ENCODE results near the gene LGALS3BP.

The LGALS3BP gene

GRCh38 chr17:79017546-79018369 lies 38.0 kb upstream of the LGALS3BP start:
- in situ Hi-C loops (cut with MboI; ENCODE audit: low pct_unique_long_range_greater_than_20kb, low sequenced_read_pairs) = no loop called here
- no peak for DNase-seq

- in situ Hi-C loops (cut with MboI; ENCODE audit: low pct_unique_long_range_greater_than_20kb, low sequenced_read_pairs) = no loop called here
- DNase-seq = no peak
Measured at GRCh38 chr17:79014158-79014758, 34.5 kb upstream of the LGALS3BP start.

GRCh38 chr17:79012563-79013134 lies 32.9 kb upstream of the LGALS3BP start:
- in situ Hi-C loops (cut with MboI; ENCODE audit: low pct_unique_long_range_greater_than_20kb, low sequenced_read_pairs) = no loop called here
- no peak for DNase-seq

GRCh38 chr17:79011451-79012147 lies 31.9 kb upstream of the LGALS3BP start:
- DNase-seq = no peak
- in situ Hi-C loops (cut with MboI; ENCODE audit: low pct_unique_long_range_greater_than_20kb, low sequenced_read_pairs) = no loop called here

GRCh38 chr17:79010304-79010646 lies 30.6 kb upstream of the LGALS3BP start:
- DNase-seq = no peak
- in situ Hi-C loops (cut with MboI; ENCODE audit: low pct_unique_long_range_greater_than_20kb, low sequenced_read_pairs) = no loop called here

- peak; percentile 92 for DNase-seq
- in situ Hi-C loops (cut with MboI; ENCODE audit: low pct_unique_long_range_greater_than_20kb, low sequenced_read_pairs) = no loop called here
Measured at GRCh38 chr17:79009397-79010303, 29.9 kb upstream of the LGALS3BP start, which contains the start of gene CANT1. TSS of gene CANT1 (minus strand) at chr17:79009764. CDS start at chr17:78997622, 12,142 bp downstream.

- in situ Hi-C loops (cut with MboI; ENCODE audit: low pct_unique_long_range_greater_than_20kb, low sequenced_read_pairs) = no loop called here
- no peak for DNase-seq
Measured at GRCh38 chr17:79008666-79009387, 29.1 kb upstream of the LGALS3BP start.

- in situ Hi-C loops (cut with MboI; ENCODE audit: low pct_unique_long_range_greater_than_20kb, low sequenced_read_pairs) = no loop called here
- DNase-seq = no peak
Measured at GRCh38 chr17:79007504-79008381, 28.0 kb upstream of the LGALS3BP start.

- in situ Hi-C loops (cut with MboI; ENCODE audit: low pct_unique_long_range_greater_than_20kb, low sequenced_read_pairs) = no loop called here
- no peak for DNase-seq
Measured at GRCh38 chr17:79006794-79007503, 27.2 kb upstream of the LGALS3BP start.

- no peak for DNase-seq
- in situ Hi-C loops (cut with MboI; ENCODE audit: low pct_unique_long_range_greater_than_20kb, low sequenced_read_pairs) = no loop called here
Measured at GRCh38 chr17:79006046-79006445, 26.3 kb upstream of the LGALS3BP start.

- DNase-seq = no peak
- in situ Hi-C loops (cut with MboI; ENCODE audit: low pct_unique_long_range_greater_than_20kb, low sequenced_read_pairs) = no loop called here
Measured at GRCh38 chr17:79005063-79005861, 25.5 kb upstream of the LGALS3BP start.

- in situ Hi-C loops (cut with MboI; ENCODE audit: low pct_unique_long_range_greater_than_20kb, low sequenced_read_pairs) = no loop called here
- DNase-seq = no peak
Measured at GRCh38 chr17:79003661-79004411, 24.1 kb upstream of the LGALS3BP start.

GRCh38 chr17:79002796-79003593 lies 23.3 kb upstream of the LGALS3BP start:
- DNase-seq = no peak
- in situ Hi-C loops (cut with MboI; ENCODE audit: low pct_unique_long_range_greater_than_20kb, low sequenced_read_pairs) = no loop called here

GRCh38 chr17:79002291-79002690 lies 22.6 kb upstream of the LGALS3BP start:
- in situ Hi-C loops (cut with MboI; ENCODE audit: low pct_unique_long_range_greater_than_20kb, low sequenced_read_pairs) = no loop called here
- DNase-seq = no peak

Data from KBM-7 (cell line).